GM12878 (cell line): ENCODE measurements around the gene DCAF5. TPM values are rescaled to one million over a fixed set of nuclear protein-coding genes. Genes with fewer than 3 reads are reported as not detected.

Experiments used
- ATAC-seq: fragments of 200-7000 bp; cut with Tn5 transposase; 3 replicates; pipeline ENCODE4 v1.9.1; 2020; ENCODE audit warnings: mild to moderate bottlenecking, moderate library complexity
- BruUV-seq: library from RNA; stranded (reverse); fragments of 400-500 nt; replicated peaks from 2 replicates; lab custom pipeline; 2021; lab: Mats Ljungman, UMichigan
- CTCF ChIA-PET: fragments of 300-600 bp; sonication (Branson Sonifier 250); formaldehyde crosslinking; extraction: SDS; loops from one replicate; lab custom pipeline; 2021; ENCODE audit warnings: inconsistent platforms; lab: Yijun Ruan, JAX
- POLR2A ChIA-PET: fragments of 350-600 bp; formaldehyde crosslinking; extraction: SDS; loops from one replicate; lab custom pipeline; 2021; ENCODE audit warnings: inconsistent platforms; lab: Charles Lee
- RAD21 ChIA-PET: fragments of 300-600 bp; sonication (Branson Sonifier 250); formaldehyde crosslinking; loops from one replicate; lab custom pipeline; 2023; ENCODE audit warnings: antibody characterized with exemption; ENCODE audit not compliant: unreplicated experiment; lab: Charles Lee
- SMC1A ChIA-PET: fragments of 300-600 bp; sonication (Branson Sonifier 250); formaldehyde crosslinking; loops from one replicate; lab custom pipeline; 2023; ENCODE audit not compliant: unreplicated experiment, uncharacterized antibody; lab: Charles Lee
- DNase-seq: peaks from one replicate; pipeline ENCODE4 v3.0.0-alpha.2; 2011; ENCODE audit warnings: low read depth, low spot score
- FAIRE-seq: peaks from 3 replicates; lab custom pipeline; 2011; peaks lifted over from hg19 to GRCh38; lab: Jason Lieb, UNC
- H2AFZ ChIP-seq: 2 replicates; pipeline ENCODE4 v1.6.0; 2011; ENCODE audit warnings: low read depth, low read length, control low read depth; ENCODE audit not compliant: control insufficient read depth
- H3K27ac ChIP-seq: 2 replicates; pipeline ENCODE4 v1.5.1; 2011; ENCODE audit warnings: control low read depth; ENCODE audit not compliant: control insufficient read depth, insufficient read depth
- H3K27me3 ChIP-seq, 2 experiments: replicated peaks in 1 of 2; 2 replicates each; pipeline versions ENCODE4 v1.6.0 to v1.6.1; 2011; ENCODE audit warnings: low read length in 1 of 2; ENCODE audit not compliant: control insufficient read depth in 2 of 2, insufficient read depth in 2 of 2
- H3K36me3 ChIP-seq, 2 experiments: 2 replicates each; pipeline ENCODE4 v1.5.1; 2011; ENCODE audit warnings: low read length in 1 of 2; ENCODE audit not compliant: control insufficient read depth in 2 of 2, insufficient read depth in 2 of 2
- H3K4me1 ChIP-seq: 2 replicates; pipeline ENCODE4 v1.6.1; 2011; ENCODE audit warnings: mild to moderate bottlenecking, low read length, moderate library complexity, mixed read lengths; ENCODE audit not compliant: control insufficient read depth, insufficient read depth
- H3K4me2 ChIP-seq: 2 replicates; pipeline ENCODE4 v1.6.0; 2011; ENCODE audit warnings: control low read depth; ENCODE audit not compliant: control insufficient read depth, insufficient read depth
- H3K4me3 ChIP-seq: fragments of 200-600 bp; sonication (generic); 2 replicates; pipeline ENCODE4 v1.5.1; 2016
- H3K79me2 ChIP-seq: 2 replicates; pipeline ENCODE4 v1.6.0; 2011; ENCODE audit warnings: low read length; ENCODE audit not compliant: control insufficient read depth, insufficient read depth
- H3K9ac ChIP-seq: 2 replicates; pipeline ENCODE4 v1.8.0; 2011; ENCODE audit warnings: low read length, control low read depth, mixed read lengths; ENCODE audit not compliant: control insufficient read depth, insufficient read depth
- H3K9me3 ChIP-seq: replicated peaks from 3 replicates; pipeline ENCODE4 v1.5.1; 2011; ENCODE audit warnings: mild to moderate bottlenecking, low read length; ENCODE audit not compliant: control insufficient read depth, insufficient read depth
- H4K20me1 ChIP-seq: 2 replicates; pipeline ENCODE4 v1.6.0; 2011; ENCODE audit not compliant: control insufficient read depth, insufficient read depth
- BCL11A ChIP-seq: IDR thresholded peaks from 2 replicates; pipeline ENCODE4 v1.6.1; 2011; ENCODE audit warnings: low read depth, low read length
- CEBPB ChIP-seq, 2 experiments: fragments of 150-350 bp in 1 of 2; IDR thresholded peaks; 2 replicates each; pipeline ENCODE4 v1.6.1; 2012 to 2014; ENCODE audit warnings: low read depth in 2 of 2, low read length in 2 of 2, borderline replicate concordance in 1 of 2, inconsistent platforms in 1 of 2
- EED ChIP-seq: sonication (generic); IDR thresholded peaks from 2 replicates; pipeline ENCODE4 v1.6.1; 2016; ENCODE audit warnings: antibody characterized with exemption, low read depth
- EZH2 ChIP-seq: IDR thresholded peaks from 2 replicates; pipeline ENCODE4 v1.6.1; 2012; ENCODE audit warnings: low read depth, mild to moderate bottlenecking, control low read depth, inconsistent platforms, low read length, borderline replicate concordance; ENCODE audit not compliant: control insufficient read depth
- KAT2A ChIP-seq: conservative IDR thresholded peaks from 2 replicates; pipeline ENCODE4 v1.6.1; 2011; ENCODE audit warnings: low read depth, low read length; ENCODE audit not compliant: control insufficient read depth
- MEF2B ChIP-seq: fragments of 450-650 bp; IDR thresholded peaks from 2 replicates; pipeline ENCODE4 v1.6.1; 2018; ENCODE audit warnings: mild to moderate bottlenecking, moderate library complexity; ENCODE audit not compliant: partially characterized antibody, poor library complexity, severe bottlenecking
- NBN ChIP-seq: fragments of 450-650 bp; IDR thresholded peaks from 2 replicates; pipeline ENCODE4 v1.6.1; 2016
- NFYB ChIP-seq: IDR thresholded peaks from 2 replicates; pipeline ENCODE4 v1.6.1; 2011; ENCODE audit warnings: low read depth, mild to moderate bottlenecking, low read length, improper control_type of control experiment, moderate library complexity; ENCODE audit not compliant: insufficient read depth
- NR2C1 ChIP-seq: fragments of 450-650 bp; IDR thresholded peaks from 2 replicates; pipeline ENCODE4 v1.6.1; 2017; ENCODE audit warnings: antibody characterized with exemption, mild to moderate bottlenecking, moderate library complexity
- SMAD1 ChIP-seq: fragments of 450-650 bp; IDR thresholded peaks from 2 replicates; pipeline ENCODE4 v1.6.1; 2018; ENCODE audit warnings: mild to moderate bottlenecking, low read depth; ENCODE audit not compliant: partially characterized antibody
- TCF7 ChIP-seq: IDR thresholded peaks from 2 replicates; pipeline ENCODE4 v1.6.1; 2014; ENCODE audit warnings: antibody characterized with exemption, borderline replicate concordance
- ZNF24 ChIP-seq: fragments of 450-650 bp; IDR thresholded peaks from 2 replicates; pipeline ENCODE4 v1.6.1; 2017; ENCODE audit warnings: antibody characterized with exemption, mild to moderate bottlenecking
- WGBS: methylation state at CpG from one replicate; pipeline ENCODE4 v1.1.6; 2016; ENCODE audit warnings: low lambda C conversion rate; ENCODE audit not compliant: insufficient replicate concordance, insufficient coverage; ENCODE audit errors: missing lambda C conversion rate; 5-methylcytosine and 5-hydroxymethylcytosine counted together
- in situ Hi-C: fragments of 300-500 bp; cut with MboI; formaldehyde crosslinking; loops from 9 replicates; pipeline ENCODE4 v1.14.3; 2018; ENCODE audit warnings: mixed read lengths
- intact Hi-C: fragments of 100-400 bp; cut with micrococcal nuclease; formaldehyde crosslinking; loops from one replicate; pipeline ENCODE4 v1.14.2; 2022; ENCODE audit not compliant: unreplicated experiment
- polyA plus RNA-seq, 11 experiments: library from polyadenylated mRNA; depleted of rRNA in 4 of 11; unstranded in 6 of 11; stranded (reverse) in 5 of 11; fragments of >200 nt; fragmentation: Nextera tagmentation in 4 of 11; fragmentation: Illumina TruSeq in 1 of 11; extraction: Ambion mirVana in 4 of 11; extraction: Trizol in 1 of 11; gene quantifications; 1 replicate in 1 of 11; 2 replicates in 10 of 11; pipeline versions ENCODE4 v1.2.1 to v1.2.3, GENCODE V29; 2011 to 2016; ENCODE audit warnings: inconsistent platforms in 2 of 11, missing spikeins in 2 of 11, low read depth in 1 of 11
- total RNA-seq, 4 experiments: library from RNA; depleted of rRNA in 3 of 4; stranded (reverse); fragments of >200 nt in 3 of 4; fragmentation: Illumina TruSeq in 1 of 4; extraction: Trizol in 1 of 4; gene quantifications; 2 replicates each; pipeline versions ENCODE4 v1.2.1 to v1.2.3, GENCODE V29; 2013 to 2021
- TF ChIP-seq, protein P1 (sequence below): fragments of 450-650 bp; IDR thresholded peaks from 2 replicates; pipeline ENCODE4 v1.6.1; 2014; ENCODE audit warnings: mild to moderate bottlenecking
- TF ChIP-seq, protein P2 (sequence below): fragments of 450-650 bp; IDR thresholded peaks from 2 replicates; pipeline ENCODE4 v1.6.1; 2017; ENCODE audit warnings: mild to moderate bottlenecking, moderate library complexity

Gene DCAF5
- total and polyA plus RNA-seq, 10 of the 15 experiments (the other 5 are each of a cell fraction or from before 2014, with no cell fraction given), result 6.8 to 38.1 (median 19.1) TPM

DNA sequence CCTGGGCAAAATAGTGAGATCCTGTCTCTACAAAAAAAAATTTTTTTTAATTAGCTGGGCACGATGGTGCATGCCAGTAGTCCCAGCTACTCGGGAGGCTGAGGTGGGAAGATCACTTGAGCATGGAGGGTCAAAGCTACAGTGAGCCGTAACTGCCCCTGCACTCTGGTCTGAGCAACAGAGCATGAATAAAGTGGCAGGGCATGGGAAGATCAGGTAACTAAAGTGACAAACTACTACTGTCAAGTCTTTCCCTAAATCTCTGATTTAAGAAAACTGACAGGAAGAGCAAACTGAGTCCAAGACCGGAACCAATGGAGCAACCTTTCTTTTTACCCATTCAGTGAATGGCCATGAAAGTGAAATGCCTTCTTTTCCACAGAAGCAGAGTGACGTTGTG is 10.8 kb downstream of the DCAF5 start (continued):
- TF ChIP-seq, protein P1, sequence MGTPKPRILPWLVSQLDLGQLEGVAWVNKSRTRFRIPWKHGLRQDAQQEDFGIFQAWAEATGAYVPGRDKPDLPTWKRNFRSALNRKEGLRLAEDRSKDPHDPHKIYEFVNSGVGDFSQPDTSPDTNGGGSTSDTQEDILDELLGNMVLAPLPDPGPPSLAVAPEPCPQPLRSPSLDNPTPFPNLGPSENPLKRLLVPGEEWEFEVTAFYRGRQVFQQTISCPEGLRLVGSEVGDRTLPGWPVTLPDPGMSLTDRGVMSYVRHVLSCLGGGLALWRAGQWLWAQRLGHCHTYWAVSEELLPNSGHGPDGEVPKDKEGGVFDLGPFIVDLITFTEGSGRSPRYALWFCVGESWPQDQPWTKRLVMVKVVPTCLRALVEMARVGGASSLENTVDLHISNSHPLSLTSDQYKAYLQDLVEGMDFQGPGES, result no peak
- no peak for TF ChIP-seq NFYB

DNA sequence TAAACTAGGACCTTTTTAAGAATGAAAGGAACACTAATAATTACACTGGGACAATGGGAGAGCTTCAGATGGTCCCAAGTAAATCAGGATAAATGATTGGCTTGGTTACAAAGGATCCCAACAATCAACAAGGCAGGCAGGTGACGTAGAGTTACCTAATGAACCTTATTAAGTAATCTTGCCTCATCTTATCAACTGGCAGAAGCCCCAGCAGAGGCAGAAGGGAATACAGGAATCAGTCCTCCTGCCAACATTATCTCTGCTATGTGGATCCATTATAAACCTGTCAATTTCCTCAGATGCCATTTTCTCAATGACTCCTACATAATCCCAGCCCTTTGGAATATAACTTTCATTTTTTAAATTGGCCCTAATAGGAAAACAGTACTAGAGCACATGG is 11.4 kb downstream of the DCAF5 start:
- no TSS peak for BruUV-seq
- H3K27me3 ChIP-seq, result no peaks in the 10 kb centered on the region
- H4K20me1 ChIP-seq, result 0 out of 2 replicates have a peak, but pooled peaks cover 3% of the 10 kb centered on the region
- 95% methylated on average over 1 of the region's 1 CpG for WGBS
- ChIA-PET RAD21 (interaction anchor here (0.6 kb wide), 1 partner anchor 24 kb away, joined by 3 read pairs; no protein-coding TSS in a partner anchor), CTCF (interaction anchor here (3.8 to 4.6 kb wide), 2 partner anchors 9 to 11 kb away, joined by 19 to 30 read pairs; no protein-coding TSS in a partner anchor), POLR2A (interaction anchor here (0.6 kb wide), 1 partner anchor 16 kb away, joined by 5 read pairs; no protein-coding TSS in a partner anchor), SMC1A (interaction anchor here (0.6 to 0.7 kb wide), 2 partner anchors 12 to 1415 kb away, joined by 3 read pairs; no protein-coding TSS in a partner anchor)
- H3K27ac ChIP-seq, result no peak overlapping the region
- no peak for ATAC-seq
- no peak overlapping the region for H3K4me2 ChIP-seq
- H3K79me2 ChIP-seq, result peaks cover 39% of the 10 kb centered on the region
- DNase-seq, result no peak
- no peak overlapping the region for H3K4me3 ChIP-seq
- intact Hi-C loops, result no loop called here
- H3K36me3 ChIP-seq, result peaks cover 0 to 16% of the 10 kb centered on the region in 2 experiments; a peak in 2 of 4 replicates
- no peak for FAIRE-seq
- in situ Hi-C loops, result no loop called here
- H3K4me1 ChIP-seq, result peaks cover 18% of the 10 kb centered on the region
- no peaks in the 10 kb centered on the region for H3K9me3 ChIP-seq
- no peak overlapping the region for H3K9ac ChIP-seq
- H2AFZ ChIP-seq, result no peak overlapping the region
- TF ChIP-seq BCL11A (no peak), CEBPB (IDR thresholded peaks at IDR 0.05; ENCODE audit: borderline replicate concordance in 1 of 2, low read depth in 2 of 2, low read length in 2 of 2) (no peak), EZH2 (no peak), SMAD1 (no peak), EED (no peak), TCF7 (no peak), MEF2B (no peak), NR2C1 (no peak), NBN (no peak), KAT2A (no peak), ZNF24 (no peak)
- TF ChIP-seq, protein P2, sequence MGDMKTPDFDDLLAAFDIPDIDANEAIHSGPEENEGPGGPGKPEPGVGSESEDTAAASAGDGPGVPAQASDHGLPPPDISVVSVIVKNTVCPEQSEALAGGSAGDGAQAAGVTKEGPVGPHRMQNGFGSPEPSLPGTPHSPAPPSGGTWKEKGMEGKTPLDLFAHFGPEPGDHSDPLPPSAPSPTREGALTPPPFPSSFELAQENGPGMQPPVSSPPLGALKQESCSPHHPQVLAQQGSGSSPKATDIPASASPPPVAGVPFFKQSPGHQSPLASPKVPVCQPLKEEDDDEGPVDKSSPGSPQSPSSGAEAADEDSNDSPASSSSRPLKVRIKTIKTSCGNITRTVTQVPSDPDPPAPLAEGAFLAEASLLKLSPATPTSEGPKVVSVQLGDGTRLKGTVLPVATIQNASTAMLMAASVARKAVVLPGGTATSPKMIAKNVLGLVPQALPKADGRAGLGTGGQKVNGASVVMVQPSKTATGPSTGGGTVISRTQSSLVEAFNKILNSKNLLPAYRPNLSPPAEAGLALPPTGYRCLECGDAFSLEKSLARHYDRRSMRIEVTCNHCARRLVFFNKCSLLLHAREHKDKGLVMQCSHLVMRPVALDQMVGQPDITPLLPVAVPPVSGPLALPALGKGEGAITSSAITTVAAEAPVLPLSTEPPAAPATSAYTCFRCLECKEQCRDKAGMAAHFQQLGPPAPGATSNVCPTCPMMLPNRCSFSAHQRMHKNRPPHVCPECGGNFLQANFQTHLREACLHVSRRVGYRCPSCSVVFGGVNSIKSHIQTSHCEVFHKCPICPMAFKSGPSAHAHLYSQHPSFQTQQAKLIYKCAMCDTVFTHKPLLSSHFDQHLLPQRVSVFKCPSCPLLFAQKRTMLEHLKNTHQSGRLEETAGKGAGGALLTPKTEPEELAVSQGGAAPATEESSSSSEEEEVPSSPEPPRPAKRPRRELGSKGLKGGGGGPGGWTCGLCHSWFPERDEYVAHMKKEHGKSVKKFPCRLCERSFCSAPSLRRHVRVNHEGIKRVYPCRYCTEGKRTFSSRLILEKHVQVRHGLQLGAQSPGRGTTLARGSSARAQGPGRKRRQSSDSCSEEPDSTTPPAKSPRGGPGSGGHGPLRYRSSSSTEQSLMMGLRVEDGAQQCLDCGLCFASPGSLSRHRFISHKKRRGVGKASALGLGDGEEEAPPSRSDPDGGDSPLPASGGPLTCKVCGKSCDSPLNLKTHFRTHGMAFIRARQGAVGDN, result no peak
